Stimulated activated CD8-positive, alpha-beta memory T cell treated with anti-CD3 and anti-CD28 coated beads, Interleukin-15, amount 100 ng/mL, for 48 hours (primary cell): Measurements from ENCODE around the gene ZNF469.
"Not testable (repeated sequence)": the region's sequence is repeated elsewhere in the genome, so short reads cannot be mapped to it uniquely, and the experiment has no call there.

Experiments
- DNase-seq, 2 donors: peaks; one replicate each; pipeline ENCODE4 v3.0.0-alpha.2; 2020; ENCODE audit warnings: low read depth in 2 of 2

ZNF469 gene

GRCh38 chr16:88410297-88410968 is 27.7 kb downstream of the ZNF469 start:
- DNase-seq = not testable (repeated sequence)

GRCh38 chr16:88411951-88412576 is 29.3 kb downstream of the ZNF469 start:
- no peak for DNase-seq

GRCh38 chr16:88412766-88413165 is 30.0 kb downstream of the ZNF469 start:
- DNase-seq = no peak

GRCh38 chr16:88413231-88413630 is 30.5 kb downstream of the ZNF469 start:
- DNase-seq = no peak

- no peak for DNase-seq
Observed at GRCh38 chr16:88413631-88414030, 30.9 kb downstream of the ZNF469 start.

GRCh38 chr16:88414521-88415380 is 32.0 kb downstream of the ZNF469 start:
- no peak for DNase-seq

GRCh38 chr16:88415381-88415705 is 32.6 kb downstream of the ZNF469 start:
- DNase-seq = no peak

GRCh38 chr16:88415713-88416323 is 33.1 kb downstream of the ZNF469 start:
- no peak for DNase-seq

- DNase-seq = no peak
Observed at GRCh38 chr16:88416686-88417085, 33.9 kb downstream of the ZNF469 start.

GRCh38 chr16:88417684-88418476 is 35.1 kb downstream of the ZNF469 start:
- DNase-seq = no peak

- no peak for DNase-seq
Observed at GRCh38 chr16:88418869-88419268, 36.1 kb downstream of the ZNF469 start.

- DNase-seq = no peak
Observed at GRCh38 chr16:88419790-88420189, 37.0 kb downstream of the ZNF469 start.

GRCh38 chr16:88420496-88420895 is 37.7 kb downstream of the ZNF469 start:
- DNase-seq = no peak

GRCh38 chr16:88421301-88421700 is 38.5 kb downstream of the ZNF469 start:
- DNase-seq = no peak

- DNase-seq = no peak
Observed at GRCh38 chr16:88421871-88422433, 39.2 kb downstream of the ZNF469 start.

GRCh38 chr16:88422733-88423447 is 40.1 kb downstream of the ZNF469 start:
- DNase-seq = no peak

GRCh38 chr16:88423448-88423850 is 40.7 kb downstream of the ZNF469 start:
- DNase-seq = no peak

GRCh38 chr16:88424587-88425235 is 42.0 kb downstream of the ZNF469 start:
- no peak for DNase-seq

GRCh38 chr16:88426018-88426417 is 43.3 kb downstream of the ZNF469 start:
- no peak for DNase-seq

GRCh38 chr16:88427376-88427775 is 44.6 kb downstream of the ZNF469 start:
- no peak for DNase-seq
